ENCODE data around the gene AIG1. TPM values are rescaled to one million over a fixed set of nuclear protein-coding genes. Genes with fewer than 3 reads are reported as not detected.
A peak's percentile ranks its signal among the peaks of the same experiment; 100 is the strongest.

The AIG1 gene, protein sequence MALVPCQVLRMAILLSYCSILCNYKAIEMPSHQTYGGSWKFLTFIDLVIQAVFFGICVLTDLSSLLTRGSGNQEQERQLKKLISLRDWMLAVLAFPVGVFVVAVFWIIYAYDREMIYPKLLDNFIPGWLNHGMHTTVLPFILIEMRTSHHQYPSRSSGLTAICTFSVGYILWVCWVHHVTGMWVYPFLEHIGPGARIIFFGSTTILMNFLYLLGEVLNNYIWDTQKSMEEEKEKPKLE
- 1 to 10 TPM; 7.4 to 8.4 TPM for total RNA-seq
- polyA plus RNA-seq (2013, experiment 1 of 2) = 13.0 TPM
- polyA plus RNA-seq (2013, experiment 2 of 2) = 13.3 TPM
- total RNA-seq = 2.5 to 16.4 (median 8.6) reads per million in 172 experiments

DNA sequence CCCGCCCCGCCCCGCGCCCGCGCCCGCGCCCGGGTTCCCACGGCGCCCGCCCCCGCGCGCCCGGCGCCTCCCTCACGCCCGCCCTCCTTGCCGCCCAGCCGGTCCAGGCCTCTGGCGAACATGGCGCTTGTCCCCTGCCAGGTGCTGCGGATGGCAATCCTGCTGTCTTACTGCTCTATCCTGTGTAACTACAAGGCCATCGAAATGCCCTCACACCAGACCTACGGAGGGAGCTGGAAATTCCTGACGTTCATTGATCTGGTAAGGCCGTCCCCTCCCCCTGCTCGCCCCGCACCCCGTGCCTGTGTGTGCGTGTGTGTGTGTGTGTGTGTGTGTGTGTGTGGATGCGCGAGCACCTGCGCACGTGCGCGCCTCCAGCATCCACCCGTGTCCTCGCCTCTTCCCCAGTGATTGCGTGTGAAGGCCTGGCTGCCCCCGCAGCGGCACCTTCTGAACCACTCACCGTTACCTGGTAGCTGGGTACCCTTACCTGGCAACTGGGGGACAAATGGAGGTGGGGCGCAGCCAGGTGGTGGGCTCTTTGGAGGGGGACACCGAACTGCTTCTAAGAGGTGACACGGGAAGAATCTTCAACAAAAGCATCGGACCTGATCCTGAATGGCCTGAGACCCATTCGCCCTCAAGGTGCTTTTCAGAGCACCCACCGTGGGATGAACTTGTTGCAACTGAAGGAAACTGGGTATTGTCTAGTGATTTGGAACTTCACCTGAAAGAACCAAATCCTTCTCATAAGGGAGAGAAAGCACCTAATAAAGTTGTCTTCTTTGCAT is at the start of gene AIG1:
TSS of gene AIG1 (plus strand) at position 84 of the 791 bp plus-strand sequence. CDS start at position 121, 37 bp downstream.
- CTCF ChIA-PET = interaction anchor here (0.9 to 1.3 kb wide), 3 partner anchors 8 to 38 kb away, joined by 3 to 4 read pairs (median 3); no protein-coding TSS in a partner anchor
- H3K9me3 Mint-ChIP-seq = no peaks in the 10 kb centered on the region
- peak; percentile 38 to 86 (median 62) for DNase-seq
- TF ChIP-seq, protein P1, sequence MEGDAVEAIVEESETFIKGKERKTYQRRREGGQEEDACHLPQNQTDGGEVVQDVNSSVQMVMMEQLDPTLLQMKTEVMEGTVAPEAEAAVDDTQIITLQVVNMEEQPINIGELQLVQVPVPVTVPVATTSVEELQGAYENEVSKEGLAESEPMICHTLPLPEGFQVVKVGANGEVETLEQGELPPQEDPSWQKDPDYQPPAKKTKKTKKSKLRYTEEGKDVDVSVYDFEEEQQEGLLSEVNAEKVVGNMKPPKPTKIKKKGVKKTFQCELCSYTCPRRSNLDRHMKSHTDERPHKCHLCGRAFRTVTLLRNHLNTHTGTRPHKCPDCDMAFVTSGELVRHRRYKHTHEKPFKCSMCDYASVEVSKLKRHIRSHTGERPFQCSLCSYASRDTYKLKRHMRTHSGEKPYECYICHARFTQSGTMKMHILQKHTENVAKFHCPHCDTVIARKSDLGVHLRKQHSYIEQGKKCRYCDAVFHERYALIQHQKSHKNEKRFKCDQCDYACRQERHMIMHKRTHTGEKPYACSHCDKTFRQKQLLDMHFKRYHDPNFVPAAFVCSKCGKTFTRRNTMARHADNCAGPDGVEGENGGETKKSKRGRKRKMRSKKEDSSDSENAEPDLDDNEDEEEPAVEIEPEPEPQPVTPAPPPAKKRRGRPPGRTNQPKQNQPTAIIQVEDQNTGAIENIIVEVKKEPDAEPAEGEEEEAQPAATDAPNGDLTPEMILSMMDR (IDR thresholded peaks at IDR 0.05) = no peak
- peaks cover 19% of the 10 kb centered on the region for H3K4me1 ChIP-seq (ENCODE audit: insufficient read depth, low read length)
- H3K27me3 ChIP-seq (ENCODE audit: control insufficient read depth in 1 of 2, insufficient read depth in 2 of 2, low read length in 2 of 2) = no peaks in the 10 kb centered on the region
- peak; percentile 60 for ATAC-seq (ENCODE audit: poor library complexity)
- H3K4me3 ChIP-seq (ENCODE audit: low read length) = peak within 1 kb of the TSS; percentile 94
- peaks cover 19% of the 10 kb centered on the region for H3K36me3 Mint-ChIP-seq (ENCODE audit: low read depth)
- intact Hi-C loops (cut with DNase I, micrococcal nuclease) = loop anchor here (5.0 to 10.0 kb wide), 3 partner anchors 114 to 916 kb away; partner anchors contain the start of genes HIVEP2 (in 1 of the 2), LTV1 (in 1 of the 2), NMBR (in 1 of the 2) and VTA1 (in 1 of the 2)
- H3K4me3 Mint-ChIP-seq = peak within 1 kb of the TSS; percentile 98
- H3K27ac Mint-ChIP-seq = peak within 1 kb of the TSS; percentile 98
- H3K9me3 ChIP-seq (ENCODE audit: control insufficient read depth in 1 of 2, insufficient read depth in 1 of 2, low read length in 2 of 2) = no peaks in the 10 kb centered on the region
- H3K27me3 Mint-ChIP-seq = no peaks in the 10 kb centered on the region
- POLR2A ChIA-PET = interaction anchor here (0.6 to 2.2 kb wide), 4 partner anchors 11 to 445 kb away, joined by 3 to 13 read pairs (median 3); partner anchors contain the start of gene HIVEP2
- peak within 1 kb of the TSS; percentile 60 to 81 for H3K27ac ChIP-seq (ENCODE audit: low read depth in 1 of 2, low read length in 2 of 2)
- no peaks in the 10 kb centered on the region for H3K36me3 ChIP-seq (ENCODE audit: insufficient read depth, low read length)
- peaks cover 28% of the 10 kb centered on the region for H3K4me1 Mint-ChIP-seq (ENCODE audit: low read depth)

DNA sequence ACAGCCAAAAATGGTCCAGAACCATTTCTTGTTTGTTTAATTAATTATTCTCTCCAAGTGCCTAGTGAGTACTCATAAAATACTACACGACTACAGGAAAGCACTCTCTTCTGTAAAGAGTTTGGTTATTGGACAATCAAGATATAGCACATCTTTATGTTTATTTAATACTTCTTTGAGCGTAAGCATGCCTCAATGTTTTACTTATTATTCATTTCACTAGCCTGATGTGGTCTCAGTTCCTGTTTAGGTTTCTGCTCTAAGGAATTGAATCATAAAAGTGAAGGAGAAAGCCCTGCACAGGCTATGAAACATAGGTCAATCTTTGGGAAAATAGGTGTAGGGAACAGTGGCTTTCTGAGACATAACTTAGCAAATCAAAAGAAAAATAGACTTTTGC is 45.9 kb upstream of the AIG1 start:
- CTCF ChIA-PET = no interaction called here
- Histone ChIP-seq H3K4me1 (ENCODE audit: insufficient read depth, low read length) (no peaks in the 10 kb centered on the region), H3K4me3 (ENCODE audit: low read length) (no peak overlapping the region), H3K36me3 (ENCODE audit: insufficient read depth, low read length) (no peaks in the 10 kb centered on the region), H3K27ac (ENCODE audit: low read depth in 1 of 2, low read length in 2 of 2) (no peak overlapping the region), H3K27me3 (ENCODE audit: control insufficient read depth in 1 of 2, insufficient read depth in 2 of 2, low read length in 2 of 2) (no peaks in the 10 kb centered on the region), H3K9me3 (ENCODE audit: control insufficient read depth in 1 of 2, insufficient read depth in 1 of 2, low read length in 2 of 2) (no peaks in the 10 kb centered on the region)
- Mint-ChIP-seq H3K36me3 (ENCODE audit: low read depth) (no peaks in the 10 kb centered on the region), H3K4me3 (no peak overlapping the region), H3K9me3 (no peaks in the 10 kb centered on the region), H3K27ac (no peak overlapping the region), H3K27me3 (no peaks in the 10 kb centered on the region), H3K4me1 (ENCODE audit: low read depth) (no peaks in the 10 kb centered on the region)
- intact Hi-C loops (cut with DNase I, micrococcal nuclease) = no loop called here
- POLR2A ChIA-PET = no interaction called here
- DNase-seq (no peak), ATAC-seq (ENCODE audit: poor library complexity) (no peak)
- TF ChIP-seq, protein P1 (IDR thresholded peaks at IDR 0.05) = no peak

DNA sequence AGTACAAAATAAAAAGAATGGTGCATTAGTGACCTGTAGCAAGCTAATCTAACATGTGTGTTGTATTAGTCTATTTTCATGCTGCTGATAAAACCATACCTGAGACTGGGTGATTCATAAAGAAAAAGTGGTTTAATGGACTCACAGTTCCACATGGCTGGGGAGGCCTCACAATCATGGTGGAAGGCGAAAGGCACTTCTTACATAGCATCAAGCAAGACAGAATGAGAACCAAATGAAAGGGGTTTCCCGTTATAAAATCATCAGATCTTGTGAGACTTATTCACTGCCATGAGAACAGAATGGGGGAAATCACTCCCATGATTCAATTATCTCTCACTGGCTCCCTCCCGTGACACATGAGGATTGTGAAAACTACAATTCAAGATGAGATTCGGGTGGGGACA is 45.4 kb upstream of the AIG1 start:
- no peaks in the 10 kb centered on the region for H3K4me1 ChIP-seq (ENCODE audit: insufficient read depth, low read length)
- ChIA-PET POLR2A (no interaction called here), CTCF (no interaction called here)
- H3K27me3 ChIP-seq (ENCODE audit: control insufficient read depth in 1 of 2, insufficient read depth in 2 of 2, low read length in 2 of 2) = no peaks in the 10 kb centered on the region
- Mint-ChIP-seq H3K9me3 (no peaks in the 10 kb centered on the region), H3K4me1 (ENCODE audit: low read depth) (no peaks in the 10 kb centered on the region), H3K27ac (no peak overlapping the region), H3K36me3 (ENCODE audit: low read depth) (no peaks in the 10 kb centered on the region), H3K27me3 (no peaks in the 10 kb centered on the region), H3K4me3 (no peak overlapping the region)
- DNase-seq (peak in 2 of 14 experiments; percentile 12 to 42), ATAC-seq (ENCODE audit: poor library complexity) (no peak)
- intact Hi-C loops (cut with DNase I, micrococcal nuclease) = no loop called here
- no peak overlapping the region for H3K4me3 ChIP-seq (ENCODE audit: low read length)
- H3K9me3 ChIP-seq (ENCODE audit: control insufficient read depth in 1 of 2, insufficient read depth in 1 of 2, low read length in 2 of 2) = no peaks in the 10 kb centered on the region
- no peak overlapping the region for H3K27ac ChIP-seq (ENCODE audit: low read depth in 1 of 2, low read length in 2 of 2)
- H3K36me3 ChIP-seq (ENCODE audit: insufficient read depth, low read length) = no peaks in the 10 kb centered on the region
- TF ChIP-seq, protein P1 (IDR thresholded peaks at IDR 0.05) = no peak
